Panc1 (cell line): ENCODE measurements around the gene PLAAT2. TPM values are rescaled to one million over a fixed set of nuclear protein-coding genes. Genes with fewer than 3 reads are reported as not detected.

Experiments used
- ATAC-seq: fragments of 200-7000 bp; cut with Tn5 transposase; 2 replicates; pipeline ENCODE4 v1.9.1; 2020; ENCODE audit warnings: mild to moderate bottlenecking, moderate library complexity
- BruUV-seq: library from RNA; stranded (reverse); fragments of 400-500 nt; replicated peaks from 2 replicates; lab custom pipeline; 2021; lab: Mats Ljungman, UMichigan
- CTCF ChIA-PET: fragments of 300-600 bp; sonication (Branson Sonifier 250); formaldehyde crosslinking; loops from one replicate; lab custom pipeline; 2022; ENCODE audit warnings: antibody characterized with exemption; lab: Charles Lee
- POLR2A ChIA-PET: fragments of 300-600 bp; sonication (Branson Sonifier 250); formaldehyde crosslinking; loops from one replicate; lab custom pipeline; 2022; ENCODE audit warnings: antibody characterized with exemption; lab: Charles Lee
- DNase-seq: peaks from one replicate; pipeline ENCODE4 v3.0.0-alpha.2; 2010; ENCODE audit warnings: low read depth, low spot score
- H3K27ac ChIP-seq: 2 replicates; pipeline ENCODE4 v1.5.1; 2011; ENCODE audit warnings: mild to moderate bottlenecking, low read length, inconsistent platforms
- H3K27me3 ChIP-seq: fragments of 200-500 bp; sonication (Bioruptor generic); 2 replicates; pipeline ENCODE4 v1.6.0; 2014; ENCODE audit warnings: low read length, inconsistent platforms; ENCODE audit not compliant: control insufficient read depth, insufficient read depth
- H3K36me3 ChIP-seq: fragments of 200-500 bp; sonication (Bioruptor generic); 2 replicates; pipeline ENCODE4 v1.5.1; 2014; ENCODE audit warnings: inconsistent platforms, mild to moderate bottlenecking, low read length, moderate library complexity; ENCODE audit not compliant: control insufficient read depth, insufficient read depth
- H3K4me1 ChIP-seq: 2 replicates; pipeline ENCODE4 v1.5.1; 2011; ENCODE audit warnings: inconsistent platforms, mild to moderate bottlenecking, low read length, moderate library complexity; ENCODE audit not compliant: control insufficient read depth, insufficient read depth
- H3K4me3 ChIP-seq, 2 experiments: 2 replicates each; pipeline ENCODE4 v1.5.1; 2011 to 2012; ENCODE audit warnings: low read depth in 2 of 2, low read length in 2 of 2, mild to moderate bottlenecking in 2 of 2, inconsistent platforms in 1 of 2, moderate library complexity in 1 of 2
- H3K9me3 ChIP-seq: fragments of 200-500 bp; sonication (Bioruptor generic); 2 replicates; pipeline ENCODE4 v1.5.1; 2014; ENCODE audit warnings: low read depth, mild to moderate bottlenecking, inconsistent platforms, low read length, moderate library complexity; ENCODE audit not compliant: control insufficient read depth, insufficient read depth
- CTCF ChIP-seq: fragments of 450-650 bp; IDR thresholded peaks from 2 replicates; pipeline ENCODE4 v1.5.1; 2017; ENCODE audit warnings: mild to moderate bottlenecking
- POLR2AphosphoS5 ChIP-seq: IDR thresholded peaks from 2 replicates; pipeline ENCODE4 v1.6.1; 2012; ENCODE audit warnings: mild to moderate bottlenecking, low read depth, low read length, moderate library complexity
- REST ChIP-seq, 2 experiments: IDR thresholded peaks; 2 replicates each; pipeline ENCODE4 v1.6.1; 2011 to 2012; ENCODE audit warnings: low read depth in 2 of 2, control low read depth in 1 of 2, low read length in 1 of 2, mild to moderate bottlenecking in 1 of 2, moderate library complexity in 1 of 2; ENCODE audit not compliant: insufficient read depth in 1 of 2
- SIN3A ChIP-seq: IDR thresholded peaks from 2 replicates; pipeline ENCODE4 v1.6.1; 2012; ENCODE audit warnings: low read depth, mild to moderate bottlenecking, low read length, moderate library complexity, borderline replicate concordance; ENCODE audit not compliant: insufficient read depth
- TCF7L2 ChIP-seq: IDR thresholded peaks from 2 replicates; pipeline ENCODE4 v1.6.1; 2011; ENCODE audit warnings: mild to moderate bottlenecking, low read depth, low read length, inconsistent platforms
- in situ Hi-C: cut with HindIII; loops from 2 replicates; pipeline ENCODE4 v1.10.0; 2016; ENCODE audit warnings: low sequenced_read_pairs, low pct_unique_long_range_greater_than_20kb
- intact Hi-C: fragments of 100-400 bp; cut with micrococcal nuclease; formaldehyde crosslinking; loops from one replicate; pipeline ENCODE4 v1.10.0; 2022; ENCODE audit not compliant: unreplicated experiment
- total RNA-seq: library from RNA; stranded (reverse); gene quantifications from one replicate; pipeline ENCODE4 v1.2.1, GENCODE V29; 2021; ENCODE audit not compliant: unreplicated experiment

Gene PLAAT2
- total RNA-seq, 1 experiment from 2014 or later = not detected

- ChIA-PET POLR2A (no interaction called here), CTCF (no interaction called here)
- no TSS peak for BruUV-seq
- ATAC-seq (peak; percentile 89), DNase-seq (peak; percentile 25)
- Histone ChIP-seq H3K27me3 (no peaks in the 10 kb centered on the region; the same call in 1 of the 2 replicates), H3K4me1 (peaks cover 7% of the 10 kb centered on the region), H3K27ac (peak overlapping the region; percentile 42; the same call in 1 of the 2 replicates), H3K9me3 (no peaks in the 10 kb centered on the region), H3K36me3 (no peaks in the 10 kb centered on the region), H3K4me3 (no peak overlapping the region)
- TF ChIP-seq CTCF = no peak
- TF ChIP-seq REST (IDR thresholded peaks at IDR 0.05; ENCODE audit: insufficient read depth in 1 of 2, low read depth in 2 of 2, low read length in 1 of 2) = no peak
- no peak for TF ChIP-seq POLR2AphosphoS5
- TF ChIP-seq SIN3A = no peak
- TF ChIP-seq TCF7L2 = no peak
- intact Hi-C loops = no loop called here
- in situ Hi-C loops = no loop called here
Measured at GRCh38 chr11:63567044-63567840, 4.1 kb upstream of the PLAAT2 start.

GRCh38 chr11:63564784-63565350 lies 1.7 kb upstream of the PLAAT2 start:
- intact Hi-C loops = no loop called here
- no peak overlapping the region for H3K27ac ChIP-seq
- H3K27me3 ChIP-seq = no peaks in the 10 kb centered on the region
- H3K9me3 ChIP-seq = no peaks in the 10 kb centered on the region
- H3K4me1 ChIP-seq = peaks cover 7% of the 10 kb centered on the region
- ChIA-PET POLR2A (no interaction called here), CTCF (no interaction called here)
- ATAC-seq (no peak), DNase-seq (no peak)
- BruUV-seq = no TSS peak
- in situ Hi-C loops = no loop called here
- TF ChIP-seq REST (IDR thresholded peaks at IDR 0.05; ENCODE audit: insufficient read depth in 1 of 2, low read depth in 2 of 2, low read length in 1 of 2) (no peak), TCF7L2 (no peak), POLR2AphosphoS5 (no peak), SIN3A (no peak), CTCF (no peak)
- no peak overlapping the region for H3K4me3 ChIP-seq
- H3K36me3 ChIP-seq = no peaks in the 10 kb centered on the region
